OCI-LY1 (cell line): ENCODE measurements around the gene TXNRD1.

ENCODE experiments used
- CTCF ChIP-seq: fragments of 200-600 bp; sonication (generic), shearing (Covaris generic); IDR thresholded peaks from 2 replicates; pipeline ENCODE4 v1.5.1; 2017; ENCODE audit warnings: mild to moderate bottlenecking, antibody characterized with exemption, low read length, moderate library complexity, mixed read lengths
- EZH2 ChIP-seq: fragments of 200-600 bp; sonication (generic), shearing (Covaris generic); IDR thresholded peaks from 2 replicates; pipeline ENCODE4 v1.8.0; 2017; ENCODE audit warnings: borderline replicate concordance, mixed run types, mild to moderate bottlenecking, antibody characterized with exemption, low read length, moderate library complexity, mixed read lengths

- TF ChIP-seq CTCF (no peak), EZH2 (no peak)
Observed at GRCh38 chr12:104199964-104200363, 15.6 kb upstream of the TXNRD1 start.
